K562 (cell line): ENCODE results near the gene NCOA1. TPM values are rescaled to one million over a fixed set of nuclear protein-coding genes. Genes with fewer than 3 reads are reported as not detected.

ENCODE experiments used
- CBFA2T3 ChIP-seq: fragments of 450-650 bp; IDR thresholded peaks from 2 replicates; pipeline ENCODE4 v1.6.1; 2017
- CBX8 ChIP-seq: fragments of 200-600 bp; sonication (generic); IDR thresholded peaks from 2 replicates; pipeline ENCODE4 v1.6.1; 2012; ENCODE audit warnings: borderline replicate concordance, mixed run types, low read depth, mild to moderate bottlenecking, moderate library complexity, mixed read lengths, low read length, control low read depth, inconsistent platforms; ENCODE audit not compliant: poor library complexity, severe bottlenecking; ENCODE audit errors: extremely low read depth
- DPF2 ChIP-seq: fragments of 450-650 bp; IDR thresholded peaks from 2 replicates; pipeline ENCODE4 v1.6.1; 2016
- ELF2 ChIP-seq: fragments of 250-450 bp; sonication (Bioruptor Pico); IDR thresholded peaks from 2 replicates; pipeline ENCODE4 v1.5.0; 2021; ENCODE audit warnings: mild to moderate bottlenecking
- FIP1L1 ChIP-seq: fragments of 200-400 bp; formaldehyde crosslinking; IDR thresholded peaks from 2 replicates; pipeline ENCODE4 v1.6.1; 2018; ENCODE audit warnings: mild to moderate bottlenecking, low read depth, low read length; ENCODE audit not compliant: poor library complexity, severe bottlenecking
- HEY1 ChIP-seq: fragments of 250-450 bp; sonication (Bioruptor Pico); IDR thresholded peaks from 2 replicates; pipeline ENCODE4 v1.5.0; 2020; ENCODE audit warnings: mild to moderate bottlenecking, moderate library complexity, borderline replicate concordance
- KDM2B ChIP-seq: fragments of 250-450 bp; sonication (Bioruptor Pico); IDR thresholded peaks from 2 replicates; pipeline ENCODE4 v1.8.0; 2021; ENCODE audit warnings: mild to moderate bottlenecking, moderate library complexity
- MEF2D ChIP-seq: conservative IDR thresholded peaks from 2 replicates; pipeline ENCODE4 v1.6.1; 2016; ENCODE audit warnings: low read depth, missing genetic modification characterization, missing compliant biosample characterization
- NCOR1 ChIP-seq: fragments of 450-650 bp; IDR thresholded peaks from 2 replicates; pipeline ENCODE4 v1.6.1; 2016; ENCODE audit warnings: mild to moderate bottlenecking, moderate library complexity
- SLC30A9 ChIP-seq: fragments of 250-450 bp; sonication (Bioruptor Pico); IDR thresholded peaks from 2 replicates; pipeline ENCODE4 v1.8.0; 2022; ENCODE audit warnings: mild to moderate bottlenecking, moderate library complexity
- TAL1 ChIP-seq: fragments of 450-650 bp; IDR thresholded peaks from 2 replicates; pipeline ENCODE4 v1.6.1; 2016; ENCODE audit warnings: mild to moderate bottlenecking
- TEAD1 ChIP-seq, 2 experiments: fragments of 450-650 bp in 1 of 2; sonication (generic) in 1 of 2; formaldehyde crosslinking; IDR thresholded peaks; 2 replicates each; pipeline versions ENCODE4 v1.4.0 to v1.8.0; 2020 to 2022; ENCODE audit warnings: mild to moderate bottlenecking in 2 of 2, missing genetic modification reagents in 1 of 2
- ZNF175 ChIP-seq: fragments of 200-800 bp; sonication (Bioruptor generic); IDR thresholded peaks from 2 replicates; pipeline ENCODE4 v1.6.1; 2016; ENCODE audit warnings: low read depth, mild to moderate bottlenecking, missing genetic modification characterization, missing compliant biosample characterization
- polyA plus RNA-seq, 8 experiments: library from polyadenylated mRNA; depleted of rRNA in 4 of 8; stranded (reverse) in 5 of 8; unstranded in 3 of 8; fragments of >200 nt; fragmentation: Nextera tagmentation in 2 of 8; fragmentation: Illumina TruSeq in 1 of 8; extraction: Ambion mirVana in 2 of 8; extraction: Trizol in 1 of 8; gene quantifications; 2 replicates each; pipeline versions ENCODE4 v1.2.1 to v1.2.3, GENCODE V29; 2011 to 2014; ENCODE audit warnings: inconsistent platforms in 1 of 8, missing spikeins in 1 of 8
- total RNA-seq, 7 experiments: library from RNA; depleted of rRNA in 6 of 7; stranded (reverse); fragments of >200 nt in 6 of 7; fragmentation: Illumina TruSeq in 2 of 7; extraction: Trizol in 2 of 7; gene quantifications; 2 replicates each; pipeline versions ENCODE4 v1.2.1 to v1.2.3, GENCODE V29; 2011 to 2021; ENCODE audit warnings: low replicate concordance in 1 of 7
- TF ChIP-seq, protein P1 (sequence below): sonication (generic); IDR thresholded peaks from 2 replicates; pipeline ENCODE4 v1.6.1; 2016
- TF ChIP-seq, protein P2 (sequence below), 2 experiments: IDR thresholded peaks in 1 of 2; conservative IDR thresholded peaks in 1 of 2; 2 replicates each; pipeline ENCODE4 v1.6.1; 2016; ENCODE audit warnings: low read depth in 2 of 2, mild to moderate bottlenecking in 1 of 2, missing compliant biosample characterization in 1 of 2, missing genetic modification characterization in 1 of 2, moderate library complexity in 1 of 2
- TF ChIP-seq, protein P3 (sequence below): fragments of 450-650 bp; formaldehyde crosslinking; conservative IDR thresholded peaks from 2 replicates; pipeline ENCODE4 v1.4.0; 2022; ENCODE audit warnings: mild to moderate bottlenecking, missing genetic modification characterization
- TF ChIP-seq, protein P4 (sequence below): sonication (generic); formaldehyde crosslinking; IDR thresholded peaks from 2 replicates; pipeline ENCODE4 v1.8.1; 2023; ENCODE audit warnings: missing genetic modification reagents, mild to moderate bottlenecking, borderline replicate concordance

The NCOA1 gene
- total and polyA plus RNA-seq, 9 of the 15 experiments (the other 6 are each of a cell fraction or from before 2014, with no cell fraction given) = 4.9 to 25.7 (median 17.0) TPM

DNA sequence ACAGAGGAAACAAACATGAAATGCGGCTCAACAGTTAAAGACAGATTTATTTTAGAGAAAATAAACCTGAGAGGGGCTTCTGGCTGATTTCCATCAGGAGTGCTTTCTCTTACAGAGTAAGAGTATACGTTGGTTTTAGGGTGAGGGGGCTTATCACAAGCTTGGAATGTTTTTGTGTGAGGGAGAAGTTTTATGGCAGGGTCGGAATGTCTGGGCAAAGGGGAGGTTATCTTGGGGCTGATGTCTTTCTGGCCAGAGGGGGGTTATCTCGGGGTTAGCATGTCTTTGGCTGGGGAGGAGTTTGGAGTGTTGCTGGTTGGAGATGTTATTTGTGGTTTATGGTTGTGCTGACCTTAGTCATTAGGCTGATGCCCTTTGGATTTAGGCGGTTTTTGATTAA, 280.0 kb downstream of the NCOA1 start (continued):
- TF ChIP-seq CBX8 (no peak), FIP1L1 (no peak), SLC30A9 (CRISPR knock-in tag) (no peak), ZNF175 (CRISPR knock-in tag) (no peak), TEAD1 (CRISPR knock-in tag; IDR thresholded peaks at IDR 0.05) (no peak), TAL1 (peak; percentile 51; the same call in 1 of the 2 replicates), ELF2 (CRISPR knock-in tag) (no peak), DPF2 (peak; percentile 60; the same call in 1 of the 2 replicates), NCOR1 (peak; percentile 55), HEY1 (no peak), KDM2B (CRISPR knock-in tag) (no peak), CBFA2T3 (peak; percentile 79), MEF2D (0 out of 2 replicates have a peak, but pooled peaks have one; percentile 17)
- TF ChIP-seq, protein P1, sequence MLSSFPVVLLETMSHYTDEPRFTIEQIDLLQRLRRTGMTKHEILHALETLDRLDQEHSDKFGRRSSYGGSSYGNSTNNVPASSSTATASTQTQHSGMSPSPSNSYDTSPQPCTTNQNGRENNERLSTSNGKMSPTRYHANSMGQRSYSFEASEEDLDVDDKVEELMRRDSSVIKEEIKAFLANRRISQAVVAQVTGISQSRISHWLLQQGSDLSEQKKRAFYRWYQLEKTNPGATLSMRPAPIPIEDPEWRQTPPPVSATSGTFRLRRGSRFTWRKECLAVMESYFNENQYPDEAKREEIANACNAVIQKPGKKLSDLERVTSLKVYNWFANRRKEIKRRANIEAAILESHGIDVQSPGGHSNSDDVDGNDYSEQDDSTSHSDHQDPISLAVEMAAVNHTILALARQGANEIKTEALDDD = 0 out of 2 replicates have a peak, but pooled peaks have one; percentile 16
- TF ChIP-seq, protein P2, sequence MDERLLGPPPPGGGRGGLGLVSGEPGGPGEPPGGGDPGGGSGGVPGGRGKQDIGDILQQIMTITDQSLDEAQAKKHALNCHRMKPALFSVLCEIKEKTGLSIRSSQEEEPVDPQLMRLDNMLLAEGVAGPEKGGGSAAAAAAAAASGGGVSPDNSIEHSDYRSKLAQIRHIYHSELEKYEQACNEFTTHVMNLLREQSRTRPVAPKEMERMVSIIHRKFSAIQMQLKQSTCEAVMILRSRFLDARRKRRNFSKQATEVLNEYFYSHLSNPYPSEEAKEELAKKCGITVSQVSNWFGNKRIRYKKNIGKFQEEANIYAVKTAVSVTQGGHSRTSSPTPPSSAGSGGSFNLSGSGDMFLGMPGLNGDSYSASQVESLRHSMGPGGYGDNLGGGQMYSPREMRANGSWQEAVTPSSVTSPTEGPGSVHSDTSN (CRISPR knock-in tag; IDR thresholded peaks at IDR 0.05; ENCODE audit: low read depth) = no peak
- TF ChIP-seq, protein P2 (tag; conservative IDR thresholded peaks at IDR 0.05; ENCODE audit: low read depth) = no peak
- TF ChIP-seq, protein P3, sequence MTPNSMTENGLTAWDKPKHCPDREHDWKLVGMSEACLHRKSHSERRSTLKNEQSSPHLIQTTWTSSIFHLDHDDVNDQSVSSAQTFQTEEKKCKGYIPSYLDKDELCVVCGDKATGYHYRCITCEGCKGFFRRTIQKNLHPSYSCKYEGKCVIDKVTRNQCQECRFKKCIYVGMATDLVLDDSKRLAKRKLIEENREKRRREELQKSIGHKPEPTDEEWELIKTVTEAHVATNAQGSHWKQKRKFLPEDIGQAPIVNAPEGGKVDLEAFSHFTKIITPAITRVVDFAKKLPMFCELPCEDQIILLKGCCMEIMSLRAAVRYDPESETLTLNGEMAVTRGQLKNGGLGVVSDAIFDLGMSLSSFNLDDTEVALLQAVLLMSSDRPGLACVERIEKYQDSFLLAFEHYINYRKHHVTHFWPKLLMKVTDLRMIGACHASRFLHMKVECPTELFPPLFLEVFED (CRISPR knock-in tag) = no peak
- TF ChIP-seq, protein P4, sequence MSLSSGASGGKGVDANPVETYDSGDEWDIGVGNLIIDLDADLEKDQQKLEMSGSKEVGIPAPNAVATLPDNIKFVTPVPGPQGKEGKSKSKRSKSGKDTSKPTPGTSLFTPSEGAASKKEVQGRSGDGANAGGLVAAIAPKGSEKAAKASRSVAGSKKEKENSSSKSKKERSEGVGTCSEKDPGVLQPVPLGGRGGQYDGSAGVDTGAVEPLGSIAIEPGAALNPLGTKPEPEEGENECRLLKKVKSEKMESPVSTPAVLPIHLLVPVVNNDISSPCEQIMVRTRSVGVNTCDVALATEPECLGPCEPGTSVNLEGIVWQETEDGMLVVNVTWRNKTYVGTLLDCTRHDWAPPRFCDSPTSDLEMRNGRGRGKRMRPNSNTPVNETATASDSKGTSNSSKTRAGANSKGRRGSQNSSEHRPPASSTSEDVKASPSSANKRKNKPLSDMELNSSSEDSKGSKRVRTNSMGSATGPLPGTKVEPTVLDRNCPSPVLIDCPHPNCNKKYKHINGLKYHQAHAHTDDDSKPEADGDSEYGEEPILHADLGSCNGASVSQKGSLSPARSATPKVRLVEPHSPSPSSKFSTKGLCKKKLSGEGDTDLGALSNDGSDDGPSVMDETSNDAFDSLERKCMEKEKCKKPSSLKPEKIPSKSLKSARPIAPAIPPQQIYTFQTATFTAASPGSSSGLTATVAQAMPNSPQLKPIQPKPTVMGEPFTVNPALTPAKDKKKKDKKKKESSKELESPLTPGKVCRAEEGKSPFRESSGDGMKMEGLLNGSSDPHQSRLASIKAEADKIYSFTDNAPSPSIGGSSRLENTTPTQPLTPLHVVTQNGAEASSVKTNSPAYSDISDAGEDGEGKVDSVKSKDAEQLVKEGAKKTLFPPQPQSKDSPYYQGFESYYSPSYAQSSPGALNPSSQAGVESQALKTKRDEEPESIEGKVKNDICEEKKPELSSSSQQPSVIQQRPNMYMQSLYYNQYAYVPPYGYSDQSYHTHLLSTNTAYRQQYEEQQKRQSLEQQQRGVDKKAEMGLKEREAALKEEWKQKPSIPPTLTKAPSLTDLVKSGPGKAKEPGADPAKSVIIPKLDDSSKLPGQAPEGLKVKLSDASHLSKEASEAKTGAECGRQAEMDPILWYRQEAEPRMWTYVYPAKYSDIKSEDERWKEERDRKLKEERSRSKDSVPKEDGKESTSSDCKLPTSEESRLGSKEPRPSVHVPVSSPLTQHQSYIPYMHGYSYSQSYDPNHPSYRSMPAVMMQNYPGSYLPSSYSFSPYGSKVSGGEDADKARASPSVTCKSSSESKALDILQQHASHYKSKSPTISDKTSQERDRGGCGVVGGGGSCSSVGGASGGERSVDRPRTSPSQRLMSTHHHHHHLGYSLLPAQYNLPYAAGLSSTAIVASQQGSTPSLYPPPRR (CRISPR knock-in tag) = no peak
- TF ChIP-seq, all 486 proteins: peak for 14
